ENCODE measurements around the gene BRSK2. TPM values are rescaled to one million over a fixed set of nuclear protein-coding genes. Genes with fewer than 3 reads are reported as not detected.

BRSK2 gene
- total RNA-seq, 1 experiment from 2014 or later = 1.2 TPM

DNA sequence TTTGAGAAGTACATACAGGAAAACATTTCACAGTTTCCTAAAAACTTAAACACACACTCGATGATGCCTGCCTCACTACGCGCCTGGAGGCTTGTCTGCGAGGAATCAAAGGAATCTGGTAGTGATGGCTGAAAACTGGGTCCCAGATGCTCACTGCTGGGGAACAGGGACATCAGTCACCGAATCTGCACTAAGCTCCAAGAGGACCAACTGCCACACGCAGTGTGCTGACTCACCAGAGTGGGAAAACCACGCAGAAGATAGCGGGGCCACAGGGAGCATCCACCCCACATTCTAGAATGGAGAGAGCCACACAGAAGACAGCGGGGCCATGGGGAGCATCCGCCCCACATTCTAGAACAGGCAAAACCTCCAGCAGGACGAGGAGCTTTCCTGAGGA, 121.2 kb downstream of the BRSK2 start:
- Histone ChIP-seq H3K9me2 (replicated peaks; ENCODE audit: low read length) (no peaks in the 10 kb centered on the region), H3K4me1 (ENCODE audit: insufficient read depth, low read length) (peaks cover 3% of the 10 kb centered on the region; the same call in 1 of the 2 replicates), H3F3A (ENCODE audit: low read length, unreplicated experiment) (no peaks in the 10 kb centered on the region), H3K27me3 (ENCODE audit: low read length) (no peaks in the 10 kb centered on the region), H2AFZ (ENCODE audit: low read length) (no peak overlapping the region), H3K79me2 (ENCODE audit: low read length) (peaks cover 59% of the 10 kb centered on the region), H3K4me3 (ENCODE audit: low read length) (no peak overlapping the region), H3K4me2 (ENCODE audit: low read length) (no peak overlapping the region), H3K9ac (ENCODE audit: low read length) (no peak overlapping the region), H4K20me1 (ENCODE audit: low read length) (peaks cover 30% of the 10 kb centered on the region; the same call in 1 of the 2 replicates), H3K9me3 (ENCODE audit: low read length) (no peaks in the 10 kb centered on the region), H3K27ac (ENCODE audit: low read length) (no peak overlapping the region), H3K36me3 (ENCODE audit: low read depth, low read length) (no peaks in the 10 kb centered on the region)
- ATAC-seq = no peak
- TF ChIP-seq, protein P1, sequence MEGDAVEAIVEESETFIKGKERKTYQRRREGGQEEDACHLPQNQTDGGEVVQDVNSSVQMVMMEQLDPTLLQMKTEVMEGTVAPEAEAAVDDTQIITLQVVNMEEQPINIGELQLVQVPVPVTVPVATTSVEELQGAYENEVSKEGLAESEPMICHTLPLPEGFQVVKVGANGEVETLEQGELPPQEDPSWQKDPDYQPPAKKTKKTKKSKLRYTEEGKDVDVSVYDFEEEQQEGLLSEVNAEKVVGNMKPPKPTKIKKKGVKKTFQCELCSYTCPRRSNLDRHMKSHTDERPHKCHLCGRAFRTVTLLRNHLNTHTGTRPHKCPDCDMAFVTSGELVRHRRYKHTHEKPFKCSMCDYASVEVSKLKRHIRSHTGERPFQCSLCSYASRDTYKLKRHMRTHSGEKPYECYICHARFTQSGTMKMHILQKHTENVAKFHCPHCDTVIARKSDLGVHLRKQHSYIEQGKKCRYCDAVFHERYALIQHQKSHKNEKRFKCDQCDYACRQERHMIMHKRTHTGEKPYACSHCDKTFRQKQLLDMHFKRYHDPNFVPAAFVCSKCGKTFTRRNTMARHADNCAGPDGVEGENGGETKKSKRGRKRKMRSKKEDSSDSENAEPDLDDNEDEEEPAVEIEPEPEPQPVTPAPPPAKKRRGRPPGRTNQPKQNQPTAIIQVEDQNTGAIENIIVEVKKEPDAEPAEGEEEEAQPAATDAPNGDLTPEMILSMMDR (conservative IDR thresholded peaks at IDR 0.05; ENCODE audit: low read depth, low read length) = no peak
- no peak for TF ChIP-seq EZH2 (IDR thresholded peaks at IDR 0.05; ENCODE audit: low read length, unreplicated experiment)
- TF ChIP-seq EZH2phosphoT487 (IDR thresholded peaks at IDR 0.05; ENCODE audit: borderline replicate concordance, low read length) = no peak
- ChIA-PET CTCF (no interaction called here), POLR2A (ENCODE audit: unreplicated experiment) (no interaction called here)
- intact Hi-C loops (cut with micrococcal nuclease) = loop anchor here (10.0 kb wide), 1 partner anchor 396 kb away; no protein-coding TSS in a partner anchor
- DNase-seq = no peak
- BruUV-seq (replicated peaks) = no TSS peak

DNA sequence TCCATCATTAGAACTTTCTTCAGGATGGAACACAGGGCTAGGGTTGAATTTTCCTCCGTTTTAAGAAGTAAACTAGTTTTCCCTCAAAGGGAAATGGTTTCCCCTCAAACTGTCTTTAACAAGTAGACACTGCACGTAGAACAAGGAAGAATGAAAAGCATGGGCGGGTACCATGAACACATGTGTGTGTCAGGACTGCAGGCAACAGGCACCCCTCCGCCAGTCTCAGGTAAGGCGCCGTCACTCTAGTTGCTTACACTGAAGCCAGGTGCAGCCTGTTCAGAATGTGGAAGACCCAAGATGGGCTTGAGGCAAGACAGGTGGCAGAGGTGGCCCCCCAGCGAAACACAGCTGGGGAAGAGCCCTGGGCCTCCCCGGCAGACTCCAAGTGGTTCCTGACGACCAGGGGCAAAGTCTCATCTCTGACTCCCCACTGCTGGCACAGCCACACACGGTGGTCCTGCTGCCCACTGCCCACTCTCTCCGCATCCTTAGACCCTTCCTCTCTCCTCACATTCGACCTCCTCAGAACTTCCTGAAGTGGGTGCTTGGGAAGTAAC, 122.3 kb downstream of the BRSK2 start:
- no peak overlapping the region for H3K4me2 ChIP-seq (ENCODE audit: low read length)
- H3F3A ChIP-seq (ENCODE audit: low read length, unreplicated experiment) = no peaks in the 10 kb centered on the region
- TF ChIP-seq EZH2phosphoT487 (IDR thresholded peaks at IDR 0.05; ENCODE audit: borderline replicate concordance, low read length) (no peak), EZH2 (IDR thresholded peaks at IDR 0.05; ENCODE audit: low read length, unreplicated experiment) (no peak)
- TF ChIP-seq, protein P1 (conservative IDR thresholded peaks at IDR 0.05; ENCODE audit: low read depth, low read length) = no peak

More for the DNA sequence above, 122.3 kb downstream of the BRSK2 start:
- Histone ChIP-seq H3K27me3 (ENCODE audit: low read length) (no peaks in the 10 kb centered on the region), H3K79me2 (ENCODE audit: low read length) (peaks cover 53% of the 10 kb centered on the region), H3K9ac (ENCODE audit: low read length) (no peak overlapping the region), H3K27ac (ENCODE audit: low read length) (no peak overlapping the region), H3K36me3 (ENCODE audit: low read depth, low read length) (no peaks in the 10 kb centered on the region), H2AFZ (ENCODE audit: low read length) (no peak overlapping the region), H3K4me3 (ENCODE audit: low read length) (no peak overlapping the region), H3K9me2 (replicated peaks; ENCODE audit: low read length) (no peaks in the 10 kb centered on the region), H3K9me3 (ENCODE audit: low read length) (no peaks in the 10 kb centered on the region), H4K20me1 (ENCODE audit: low read length) (peaks cover 35% of the 10 kb centered on the region; the same call in 1 of the 2 replicates), H3K4me1 (ENCODE audit: insufficient read depth, low read length) (peaks cover 3% of the 10 kb centered on the region; the same call in 1 of the 2 replicates)
- ATAC-seq (no peak), DNase-seq (no peak)
- no TSS peak for BruUV-seq (replicated peaks)
- ChIA-PET POLR2A (ENCODE audit: unreplicated experiment) (no interaction called here), CTCF (no interaction called here)
- intact Hi-C loops (cut with micrococcal nuclease) = loop anchor here (10.0 kb wide), 1 partner anchor 397 kb away; no protein-coding TSS in a partner anchor

Other genes with a start within 250 kb of the BRSK2 start
- gene MUC5AC, start 232.0 kb upstream of the BRSK2 start, total RNA-seq (2014; rRNA removed) = 0.11 and 0.35 TPM in 2 replicates
- gene MUC5B, start 166.9 kb upstream of the BRSK2 start, total RNA-seq (2014; rRNA removed) = 24.3 and 33.0 TPM in 2 replicates
- 36.1 and 43.2 TPM in 2 replicates for gene TOLLIP, start 80.3 kb upstream of the BRSK2 start, total RNA-seq (2014; rRNA removed)
- gene MOB2, start 96.8 kb downstream of the BRSK2 start, total RNA-seq (2014; rRNA removed) = 23.0 and 31.0 TPM in 2 replicates
- gene DUSP8, start 182.3 kb downstream of the BRSK2 start, total RNA-seq (2014; rRNA removed) = 2.4 and 2.6 TPM in 2 replicates
- not detected in 2 replicates for gene KRTAP5-1, start 195.3 kb downstream of the BRSK2 start, total RNA-seq (2014; rRNA removed)
- gene KRTAP5-2, start 208.4 kb downstream of the BRSK2 start, total RNA-seq (2014; rRNA removed) = not detected in 2 replicates
- not detected in 2 replicates for gene KRTAP5-3, start 218.5 kb downstream of the BRSK2 start, total RNA-seq (2014; rRNA removed)
- gene KRTAP5-4, start 232.2 kb downstream of the BRSK2 start, total RNA-seq (2014; rRNA removed) = not detected in 2 replicates
- not detected in 2 replicates for gene KRTAP5-5, start 239.8 kb downstream of the BRSK2 start, total RNA-seq (2014; rRNA removed)